ENCODE results near the gene PRKCE. TPM values are rescaled to one million over a fixed set of nuclear protein-coding genes. Genes with fewer than 3 reads are reported as not detected.

PRKCE gene
- total RNA-seq, 1 experiment from 2014 or later = 1.3 TPM

GRCh38 chr2:45763797-45764196, 112.3 kb downstream of the PRKCE start:
- no peak overlapping the region for H4K5ac ChIP-seq (ENCODE audit: insufficient read length, low read depth, low read length)
- H3T11ph ChIP-seq (ENCODE audit: low read length) = no peak overlapping the region
- H4K20me1 ChIP-seq (ENCODE audit: control insufficient read depth, insufficient read depth, insufficient read length) = no peaks in the 10 kb centered on the region
- no peaks in the 10 kb centered on the region for H3K4me1 ChIP-seq (ENCODE audit: insufficient read depth, low read length)
- peaks cover 9 to 11% of the 10 kb centered on the region in 2 experiments for H3K4me1 Mint-ChIP-seq
- no peak overlapping the region for H3K4ac ChIP-seq (ENCODE audit: low read depth, low read length)
- H2AK5ac ChIP-seq (ENCODE audit: insufficient read length, low read length) = no peak overlapping the region
- H2BK5ac ChIP-seq (ENCODE audit: insufficient read length, low read length) = no peak overlapping the region
- H3K56ac ChIP-seq (ENCODE audit: insufficient read length, low read depth, low read length) = no peak overlapping the region
- no peaks in the 10 kb centered on the region for H3K79me2 ChIP-seq (ENCODE audit: insufficient read depth, low read length)
- no peak for DNase-seq
- H2BK120ac ChIP-seq (ENCODE audit: low read depth, low read length, poor library complexity, severe bottlenecking) = no peak overlapping the region
- peaks cover 6% of the 10 kb centered on the region; the same call in 1 of the 2 replicates for H3K27me3 Mint-ChIP-seq (ENCODE audit: low read depth)
- H3K4me2 ChIP-seq (ENCODE audit: insufficient read depth, insufficient read length, low read length) = no peak overlapping the region
- H3K36me3 Mint-ChIP-seq (ENCODE audit: insufficient read depth in 1 of 3, low read depth in 3 of 3) = no peaks in the 10 kb centered on the region; a peak in 1 of 7 replicates
- no peak overlapping the region for H4K8ac ChIP-seq (replicated peaks; ENCODE audit: insufficient read length, low read depth, low read length)
- H3K23me2 ChIP-seq (ENCODE audit: insufficient read length, low read depth, low read length, poor library complexity, severe bottlenecking) = no peaks in the 10 kb centered on the region
- no peaks in the 10 kb centered on the region for H3K79me1 ChIP-seq (ENCODE audit: insufficient read depth, low read depth, low read length, poor library complexity, severe bottlenecking)
- H2BK15ac ChIP-seq (ENCODE audit: low read depth, low read length) = no peak overlapping the region
- H2BK12ac ChIP-seq (ENCODE audit: insufficient read length, low read depth, low read length) = no peak overlapping the region
- TF ChIP-seq, protein P1, sequence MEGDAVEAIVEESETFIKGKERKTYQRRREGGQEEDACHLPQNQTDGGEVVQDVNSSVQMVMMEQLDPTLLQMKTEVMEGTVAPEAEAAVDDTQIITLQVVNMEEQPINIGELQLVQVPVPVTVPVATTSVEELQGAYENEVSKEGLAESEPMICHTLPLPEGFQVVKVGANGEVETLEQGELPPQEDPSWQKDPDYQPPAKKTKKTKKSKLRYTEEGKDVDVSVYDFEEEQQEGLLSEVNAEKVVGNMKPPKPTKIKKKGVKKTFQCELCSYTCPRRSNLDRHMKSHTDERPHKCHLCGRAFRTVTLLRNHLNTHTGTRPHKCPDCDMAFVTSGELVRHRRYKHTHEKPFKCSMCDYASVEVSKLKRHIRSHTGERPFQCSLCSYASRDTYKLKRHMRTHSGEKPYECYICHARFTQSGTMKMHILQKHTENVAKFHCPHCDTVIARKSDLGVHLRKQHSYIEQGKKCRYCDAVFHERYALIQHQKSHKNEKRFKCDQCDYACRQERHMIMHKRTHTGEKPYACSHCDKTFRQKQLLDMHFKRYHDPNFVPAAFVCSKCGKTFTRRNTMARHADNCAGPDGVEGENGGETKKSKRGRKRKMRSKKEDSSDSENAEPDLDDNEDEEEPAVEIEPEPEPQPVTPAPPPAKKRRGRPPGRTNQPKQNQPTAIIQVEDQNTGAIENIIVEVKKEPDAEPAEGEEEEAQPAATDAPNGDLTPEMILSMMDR (conservative IDR thresholded peaks at IDR 0.05) = no peak
- H3K27me3 ChIP-seq (ENCODE audit: insufficient read depth, low read length) = no peaks in the 10 kb centered on the region
- H3K23ac ChIP-seq (ENCODE audit: insufficient read length, low read depth, low read length) = no peak overlapping the region
- H3K27ac ChIP-seq (ENCODE audit: insufficient read length, low read depth, low read length) = no peak overlapping the region
- H3K4me3 Mint-ChIP-seq = no peak overlapping the region
- whole genome bisulfite sequencing (ENCODE audit: extremely low coverage, insufficient read length, low lambda C conversion rate) = no CpG with 5 or more reads among the region's 5 CpGs
- no peak overlapping the region for H3K18ac ChIP-seq (ENCODE audit: insufficient read length, low read depth, low read length)
- H3K9ac ChIP-seq (ENCODE audit: extremely low read depth, insufficient read length, low read length) = no peak overlapping the region
- H3K9me3 Mint-ChIP-seq = no peaks in the 10 kb centered on the region
- no peak overlapping the region; a peak in 1 of 7 replicates for H3K27ac Mint-ChIP-seq
- H2AFZ ChIP-seq (ENCODE audit: low read length) = no peak overlapping the region
- no peak overlapping the region for H2BK20ac ChIP-seq (ENCODE audit: low read depth, low read length, poor library complexity, severe bottlenecking)
- no peak overlapping the region for H3K14ac ChIP-seq (ENCODE audit: insufficient read depth, low read length)
- no peaks in the 10 kb centered on the region for H3K9me3 ChIP-seq (ENCODE audit: control insufficient read depth, low read depth, low read length)
- H4K91ac ChIP-seq (ENCODE audit: insufficient read length, low read depth, low read length) = no peak overlapping the region
